Measurements from ENCODE around the gene GPATCH2.
"Not testable (repeated sequence)": the region's sequence is repeated elsewhere in the genome, so short reads cannot be mapped to it uniquely, and the experiment has no call there.

GPATCH2 gene

DNA sequence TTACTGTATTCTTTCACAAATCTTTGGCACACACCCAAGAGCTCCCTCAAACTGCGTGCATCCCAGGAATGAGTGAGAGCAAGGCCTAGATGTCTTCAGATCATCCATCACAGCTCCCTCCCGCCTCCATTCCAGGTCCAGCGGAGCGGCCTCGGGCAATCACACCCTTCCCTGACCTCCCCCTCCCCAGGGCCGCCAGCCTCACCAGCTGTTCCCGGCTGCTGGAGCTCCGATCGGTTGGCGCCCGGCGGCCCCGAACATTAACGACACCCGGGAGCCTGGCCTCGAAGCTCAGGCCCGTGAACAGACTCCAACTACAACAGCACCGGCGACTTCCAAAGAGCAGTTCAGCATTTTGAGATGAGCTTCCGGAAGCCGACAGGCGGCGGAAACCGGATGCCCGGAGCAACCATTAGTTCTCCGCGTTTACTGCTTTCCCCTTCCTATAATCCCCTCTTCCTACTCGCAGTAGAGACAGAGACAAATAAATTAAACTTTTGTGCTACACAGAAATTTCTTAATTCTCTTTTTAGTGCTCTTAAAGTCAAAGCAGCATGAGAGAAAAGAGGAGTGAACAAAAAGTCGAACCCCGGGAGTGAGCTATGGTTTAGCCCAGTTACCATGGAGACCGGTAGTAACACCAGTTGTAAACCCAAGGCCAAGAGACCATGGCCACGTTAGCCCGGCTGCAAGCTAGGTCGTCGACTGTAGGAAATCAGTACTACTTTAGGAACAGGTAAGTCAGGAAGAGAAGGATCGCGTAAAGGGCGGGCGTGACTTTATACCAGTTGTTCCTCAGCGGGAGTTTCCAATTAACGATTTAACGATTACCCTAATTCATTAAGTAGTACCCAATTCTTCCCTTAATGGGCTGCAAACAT lies at the start of gene GPATCH2, which contains the start of gene SPATA17:
TSS of gene GPATCH2 (minus strand) at position 380 of the 881 bp plus-strand sequence. CDS start at position 261, 119 bp downstream.
TSS of gene SPATA17 (plus strand) at position 634 of the 881 bp plus-strand sequence. CDS start at position 669, 35 bp downstream.
- peak; percentile 61 for DNase-seq

- no peak for DNase-seq
Measured at GRCh38 chr1:217674028-217674729, 43.3 kb upstream of the GPATCH2 start.

DNA sequence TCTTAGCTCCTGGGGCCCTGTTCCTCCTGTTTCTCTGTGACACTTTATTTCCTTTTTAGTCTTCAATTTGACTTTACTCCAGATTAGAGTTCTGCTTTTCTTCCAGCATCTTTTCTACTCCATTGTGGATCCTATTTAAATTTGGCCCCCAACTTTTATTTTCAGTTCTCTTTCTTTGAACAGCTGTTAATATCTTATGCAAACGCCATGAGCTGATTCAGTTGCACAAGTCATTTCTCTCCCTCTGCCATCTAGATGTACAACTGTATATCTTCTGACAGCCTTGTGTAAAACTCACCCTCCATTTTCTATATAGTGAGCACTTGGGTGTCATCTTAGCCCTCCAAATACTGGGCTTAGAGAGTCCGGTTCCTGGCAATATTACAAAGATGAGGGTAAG lies 42.5 kb upstream of the GPATCH2 start:
- no peak for DNase-seq

GRCh38 chr1:217668351-217668940 lies 37.6 kb upstream of the GPATCH2 start:
- DNase-seq = no peak

DNA sequence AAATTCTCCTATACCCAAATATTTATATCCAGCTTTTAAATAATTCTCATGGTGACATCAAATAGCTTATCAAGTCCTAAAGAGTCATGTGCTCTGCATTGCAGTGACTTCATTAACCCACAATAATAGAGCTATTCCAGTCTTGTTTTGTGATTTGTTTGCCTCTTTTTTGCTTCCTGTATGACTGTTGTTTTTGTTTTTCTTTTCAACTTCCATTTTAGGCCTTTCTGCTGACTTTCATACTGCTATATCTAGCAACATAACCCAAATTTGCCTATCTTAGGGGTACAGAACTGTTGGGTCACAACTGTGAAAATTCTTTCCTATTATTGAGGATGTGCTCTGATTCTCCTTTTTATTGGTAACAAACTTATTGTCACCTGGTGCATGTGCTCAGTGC lies 30.5 kb upstream of the GPATCH2 start:
- no peak for DNase-seq

DNA sequence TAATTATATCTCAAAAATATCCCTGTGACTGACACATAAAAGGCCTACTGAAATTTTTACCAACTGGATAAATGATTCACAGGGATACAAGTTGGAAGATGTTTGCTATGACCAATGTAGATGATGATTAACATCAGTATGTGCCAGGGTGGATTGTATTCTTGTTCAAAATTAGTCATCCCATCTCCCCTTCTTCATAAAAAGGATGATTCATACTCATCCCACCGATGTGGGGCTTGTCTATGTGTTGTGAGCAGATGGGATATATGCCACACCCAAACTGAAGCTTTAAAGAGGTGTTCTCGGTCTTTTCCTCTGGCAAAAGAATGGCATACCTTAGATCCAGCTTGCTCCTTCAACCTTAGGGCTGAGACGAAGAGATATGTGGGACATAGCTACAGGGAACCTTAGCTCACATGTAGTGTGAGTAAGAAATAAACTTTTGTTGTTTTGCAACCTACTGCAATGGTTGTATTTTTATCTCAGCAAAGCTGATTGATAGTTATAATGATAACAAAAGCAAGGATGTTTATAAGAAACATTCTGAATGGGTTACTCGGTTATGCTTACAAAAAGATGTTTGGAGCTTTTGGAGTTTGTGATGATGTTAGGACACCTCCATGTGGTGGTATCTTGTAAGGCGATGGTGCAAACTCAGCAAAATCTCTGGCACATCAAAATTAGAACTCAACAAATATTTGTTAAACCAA lies 29.6 kb upstream of the GPATCH2 start:
- DNase-seq = no peak

DNA sequence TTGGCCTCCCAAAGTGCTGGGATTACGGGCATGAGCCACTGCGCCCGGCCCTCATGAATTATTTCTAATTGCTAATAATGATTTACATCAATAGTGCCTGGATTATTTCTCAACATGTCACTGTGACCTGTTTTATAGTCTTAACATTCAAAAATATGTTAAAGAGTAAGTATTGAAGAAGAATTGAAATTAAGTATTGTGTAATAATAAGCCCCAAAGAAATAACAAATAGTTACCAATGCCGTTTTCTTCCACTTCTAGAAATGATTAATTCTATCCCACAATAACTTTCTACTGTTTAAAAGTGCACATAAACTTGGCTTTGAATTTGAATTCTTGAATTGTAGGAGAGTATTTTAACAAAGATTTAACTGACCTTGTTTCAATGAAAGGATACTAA lies 19.8 kb upstream of the GPATCH2 start:
- DNase-seq = no peak

DNA sequence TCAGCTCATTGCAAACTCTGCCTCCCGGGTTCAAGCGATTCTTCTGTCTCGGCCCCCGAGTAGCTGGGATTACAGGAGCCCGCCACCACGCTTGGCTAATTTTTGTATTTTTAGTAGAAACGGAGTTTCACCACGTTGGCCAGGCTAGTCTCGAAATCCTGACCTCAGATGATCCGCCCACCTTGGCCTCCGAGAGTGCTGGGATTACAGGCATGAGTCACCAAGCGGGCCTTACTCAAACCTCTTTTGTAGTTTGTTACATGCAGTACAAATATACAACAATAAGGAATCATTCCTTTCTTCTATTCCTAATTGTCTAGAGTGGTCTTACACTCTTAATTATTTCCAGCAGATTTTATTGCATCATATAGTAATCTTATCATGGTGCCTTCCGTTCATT lies 16.9 kb upstream of the GPATCH2 start:
- DNase-seq = no peak

DNA sequence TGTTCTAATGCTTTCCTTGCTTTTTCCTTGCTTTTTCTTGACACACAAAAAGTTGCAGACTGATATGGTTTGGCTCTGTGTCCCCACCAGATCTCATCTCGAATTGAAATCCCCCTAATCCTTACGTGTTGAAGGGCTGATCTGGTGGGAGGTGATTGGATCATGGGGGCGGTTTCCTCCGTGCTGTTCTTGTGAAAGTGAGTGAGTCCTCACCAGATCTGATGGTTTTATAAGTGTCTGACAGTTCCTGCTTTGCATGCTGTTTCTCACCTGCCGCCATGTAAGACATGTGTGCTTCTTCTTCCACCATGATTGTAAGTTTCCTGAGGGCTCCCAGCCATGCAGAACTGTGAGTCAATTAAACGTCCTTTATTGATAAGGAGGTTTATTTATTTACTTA lies 11.6 kb upstream of the GPATCH2 start:
- no peak for DNase-seq

GRCh38 chr1:217627431-217627830 lies 3.5 kb downstream of the GPATCH2 start:
- DNase-seq = no peak

GRCh38 chr1:217626321-217626720 lies 4.6 kb downstream of the GPATCH2 start:
- no peak for DNase-seq

DNA sequence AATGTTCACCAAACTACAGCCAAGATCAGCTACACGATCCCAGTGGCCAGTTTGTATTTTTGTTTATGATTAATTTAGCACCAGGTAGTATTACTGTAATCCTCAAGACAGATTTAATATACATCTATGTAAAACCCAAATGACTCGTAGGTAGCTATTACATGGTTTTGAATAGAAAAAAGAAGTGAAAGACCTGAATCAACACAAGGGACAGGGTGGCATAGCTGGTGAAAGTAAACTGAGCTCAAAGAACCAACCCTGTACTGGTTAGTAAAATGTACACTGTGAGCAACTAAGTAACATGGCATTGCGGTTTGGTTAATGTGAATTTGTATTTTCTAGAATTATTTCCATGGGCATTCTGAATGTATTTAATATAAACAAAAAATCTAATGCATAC lies 8.8 kb downstream of the GPATCH2 start:
- DNase-seq = no peak

GRCh38 chr1:217620814-217621213 lies 10.1 kb downstream of the GPATCH2 start:
- no peak for DNase-seq

GRCh38 chr1:217617126-217617525 lies 13.8 kb downstream of the GPATCH2 start:
- DNase-seq = no peak

GRCh38 chr1:217614200-217614712 lies 16.6 kb downstream of the GPATCH2 start:
- DNase-seq = no peak

- no peak for DNase-seq
Measured at GRCh38 chr1:217605390-217605789, 25.5 kb downstream of the GPATCH2 start.

GRCh38 chr1:217602380-217602779 lies 28.5 kb downstream of the GPATCH2 start:
- DNase-seq = no peak

- DNase-seq = no peak
Measured at GRCh38 chr1:217599154-217599553, 31.7 kb downstream of the GPATCH2 start.

GRCh38 chr1:217590598-217590997 lies 40.3 kb downstream of the GPATCH2 start:
- DNase-seq = no peak

DNA sequence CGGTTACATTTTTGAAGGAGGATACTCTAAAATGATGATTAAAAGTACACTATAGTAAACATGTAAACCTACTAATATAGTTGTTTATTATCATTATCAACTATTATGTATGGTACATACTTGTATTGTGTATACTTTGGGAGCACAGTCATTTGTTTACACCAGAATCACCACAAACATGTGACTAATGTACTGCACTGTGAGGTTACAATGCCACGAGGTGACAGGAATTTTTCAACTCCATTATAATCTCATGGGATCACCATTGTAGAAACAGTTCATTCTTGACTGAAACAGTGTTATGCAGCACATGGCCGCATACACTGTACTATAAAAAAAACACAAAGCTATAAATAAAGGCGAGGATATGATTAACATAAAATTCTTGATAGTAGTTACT lies 44.3 kb downstream of the GPATCH2 start:
- DNase-seq = no peak

DNA sequence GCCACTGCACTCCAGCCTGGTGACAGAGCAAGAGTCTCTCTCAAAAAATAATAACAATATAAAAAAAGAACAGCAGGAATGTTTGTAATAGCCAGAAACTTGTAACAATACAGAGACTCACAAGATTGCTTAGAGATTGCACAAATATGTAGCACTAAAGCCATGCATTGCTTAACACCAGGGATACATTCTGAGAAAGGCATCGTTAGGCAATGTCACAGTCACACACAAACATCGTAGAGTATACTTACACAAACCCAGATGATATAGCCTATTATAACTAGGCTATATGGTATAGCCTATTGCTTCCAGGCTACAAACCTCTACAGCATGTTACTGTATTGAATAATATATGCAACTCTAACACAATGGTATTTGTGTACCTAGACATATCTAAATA lies 45.3 kb downstream of the GPATCH2 start:
- DNase-seq = no peak

- not testable (repeated sequence) for DNase-seq
Measured at GRCh38 chr1:217584286-217584811, 46.5 kb downstream of the GPATCH2 start.
